AG09309 (cell line): ENCODE data around the gene CCDC137.
"Not testable (repeated sequence)": the region's sequence is repeated elsewhere in the genome, so short reads cannot be mapped to it uniquely, and the experiment has no call there.

ENCODE experiments used
- DNase-seq: peaks from one replicate; pipeline ENCODE4 v3.0.0-alpha.2; 2010; ENCODE audit warnings: low read depth
- H3K4me3 ChIP-seq: 2 replicates; pipeline ENCODE4 v1.5.1; 2011; ENCODE audit warnings: mild to moderate bottlenecking, low read depth, low read length, moderate library complexity; ENCODE audit not compliant: control insufficient read depth
- TF ChIP-seq, protein P1 (sequence below): IDR thresholded peaks from 2 replicates; pipeline ENCODE4 v1.5.1; 2011; ENCODE audit warnings: mild to moderate bottlenecking, low read depth, low read length, inconsistent platforms; ENCODE audit not compliant: insufficient read depth, control insufficient read depth; ENCODE audit errors: missing control alignments

Gene CCDC137

DNA sequence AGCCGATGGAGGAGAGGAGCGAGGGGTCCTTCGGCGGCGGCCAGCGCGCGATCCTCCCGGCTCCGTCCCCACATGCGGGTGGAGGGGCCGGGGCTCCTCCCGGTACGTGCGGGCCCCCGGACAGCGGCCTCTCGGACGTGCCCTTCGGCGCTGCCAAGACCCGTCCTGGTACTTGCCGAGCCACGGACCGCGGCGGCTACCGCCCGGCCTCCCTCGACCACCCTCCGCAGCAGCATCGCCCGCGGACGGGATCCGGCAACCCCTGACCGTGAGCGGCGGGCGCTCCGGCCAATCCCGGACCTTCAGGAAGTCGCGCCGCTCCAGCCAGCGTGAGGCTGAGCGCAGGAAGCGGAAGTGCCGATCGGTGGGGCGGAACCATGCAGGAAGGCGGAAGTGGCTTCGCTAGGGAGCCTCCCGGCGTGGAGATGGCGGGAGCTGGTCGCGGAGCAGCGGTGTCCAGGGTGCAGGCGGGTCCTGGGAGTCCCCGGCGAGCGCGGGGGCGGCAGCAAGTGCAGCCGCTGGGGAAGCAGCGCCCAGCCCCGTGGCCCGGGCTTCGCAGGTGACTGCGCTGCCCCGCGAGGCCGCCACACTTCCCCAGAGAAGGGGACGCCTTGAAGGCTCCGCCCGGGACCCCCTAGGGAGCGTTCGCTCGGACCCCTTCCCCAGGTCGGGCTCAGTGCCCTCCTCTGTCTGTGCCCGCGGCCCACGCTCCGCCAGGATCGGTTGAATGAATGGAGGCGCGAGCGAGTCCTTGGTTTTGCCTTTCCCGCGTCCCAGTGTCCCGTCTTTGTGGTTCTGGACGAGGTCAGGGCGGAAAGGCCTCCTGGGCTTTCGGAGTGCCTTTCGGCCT lies at the start of gene CCDC137, which contains the start of gene OXLD1:
CCDC137 (plus strand) TSS at position 396 of the 850 bp plus-strand sequence; CDS start at position 426, 30 bp downstream.
OXLD1 (minus strand) TSS at position 264 of the 850 bp plus-strand sequence; CDS start at position 236, 28 bp downstream.
- peak; percentile 86 for DNase-seq
- TF ChIP-seq, protein P1, sequence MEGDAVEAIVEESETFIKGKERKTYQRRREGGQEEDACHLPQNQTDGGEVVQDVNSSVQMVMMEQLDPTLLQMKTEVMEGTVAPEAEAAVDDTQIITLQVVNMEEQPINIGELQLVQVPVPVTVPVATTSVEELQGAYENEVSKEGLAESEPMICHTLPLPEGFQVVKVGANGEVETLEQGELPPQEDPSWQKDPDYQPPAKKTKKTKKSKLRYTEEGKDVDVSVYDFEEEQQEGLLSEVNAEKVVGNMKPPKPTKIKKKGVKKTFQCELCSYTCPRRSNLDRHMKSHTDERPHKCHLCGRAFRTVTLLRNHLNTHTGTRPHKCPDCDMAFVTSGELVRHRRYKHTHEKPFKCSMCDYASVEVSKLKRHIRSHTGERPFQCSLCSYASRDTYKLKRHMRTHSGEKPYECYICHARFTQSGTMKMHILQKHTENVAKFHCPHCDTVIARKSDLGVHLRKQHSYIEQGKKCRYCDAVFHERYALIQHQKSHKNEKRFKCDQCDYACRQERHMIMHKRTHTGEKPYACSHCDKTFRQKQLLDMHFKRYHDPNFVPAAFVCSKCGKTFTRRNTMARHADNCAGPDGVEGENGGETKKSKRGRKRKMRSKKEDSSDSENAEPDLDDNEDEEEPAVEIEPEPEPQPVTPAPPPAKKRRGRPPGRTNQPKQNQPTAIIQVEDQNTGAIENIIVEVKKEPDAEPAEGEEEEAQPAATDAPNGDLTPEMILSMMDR = no peak
- peak within 1 kb of the TSS; percentile 51 for H3K4me3 ChIP-seq

- TF ChIP-seq, protein P1 = no peak
- H3K4me3 ChIP-seq = no peak overlapping the region
- DNase-seq = no peak
These were observed 49.7 kb upstream of the CCDC137 start for GRCh38 chr17:81616877-81617276.

- H3K4me3 ChIP-seq = not testable (repeated sequence)
These were observed 48.2 kb upstream of the CCDC137 start for GRCh38 chr17:81618307-81618706.

GRCh38 chr17:81621494-81622130 lies 44.9 kb upstream of the CCDC137 start:
- TF ChIP-seq, protein P1 = no peak
- H3K4me3 ChIP-seq = no peak overlapping the region
- DNase-seq = no peak

More at GRCh38 chr17:81618307-81618706, 48.2 kb upstream of the CCDC137 start:
- not testable (repeated sequence) for DNase-seq

- no peak for DNase-seq
- TF ChIP-seq, protein P1 = no peak
- H3K4me3 ChIP-seq = no peak overlapping the region
These were observed 36.3 kb upstream of the CCDC137 start for GRCh38 chr17:81630274-81630673.

GRCh38 chr17:81631482-81631881 lies 35.1 kb upstream of the CCDC137 start:
- TF ChIP-seq, protein P1 = no peak
- H3K4me3 ChIP-seq = no peak overlapping the region
- no peak for DNase-seq

GRCh38 chr17:81635431-81635830 lies 31.1 kb upstream of the CCDC137 start:
- peak overlapping the region; percentile 99 for H3K4me3 ChIP-seq
- TF ChIP-seq, protein P1 = no peak
- DNase-seq = no peak
